GM12864 (cell line): ENCODE data around the gene KIF21B.

Source experiments
- DNase-seq: peaks from one replicate; pipeline ENCODE4 v3.0.0-alpha.2; 2011; ENCODE audit warnings: low read depth
- H3K4me3 ChIP-seq: 2 replicates; pipeline ENCODE4 v1.5.1; 2011; ENCODE audit warnings: mild to moderate bottlenecking, low read depth, low read length, control low read depth
- TF ChIP-seq, protein P1 (sequence below): IDR thresholded peaks from 2 replicates; pipeline ENCODE4 v1.5.1; 2011; ENCODE audit warnings: low read depth, mild to moderate bottlenecking, moderate library complexity, low read length, control low read depth, inconsistent platforms; ENCODE audit errors: missing control alignments

KIF21B gene

GRCh38 chr1:201065686-201066085, 42.2 kb upstream of the KIF21B start:
- H3K4me3 ChIP-seq: no peak overlapping the region
- no peak for DNase-seq
- TF ChIP-seq, protein P1, sequence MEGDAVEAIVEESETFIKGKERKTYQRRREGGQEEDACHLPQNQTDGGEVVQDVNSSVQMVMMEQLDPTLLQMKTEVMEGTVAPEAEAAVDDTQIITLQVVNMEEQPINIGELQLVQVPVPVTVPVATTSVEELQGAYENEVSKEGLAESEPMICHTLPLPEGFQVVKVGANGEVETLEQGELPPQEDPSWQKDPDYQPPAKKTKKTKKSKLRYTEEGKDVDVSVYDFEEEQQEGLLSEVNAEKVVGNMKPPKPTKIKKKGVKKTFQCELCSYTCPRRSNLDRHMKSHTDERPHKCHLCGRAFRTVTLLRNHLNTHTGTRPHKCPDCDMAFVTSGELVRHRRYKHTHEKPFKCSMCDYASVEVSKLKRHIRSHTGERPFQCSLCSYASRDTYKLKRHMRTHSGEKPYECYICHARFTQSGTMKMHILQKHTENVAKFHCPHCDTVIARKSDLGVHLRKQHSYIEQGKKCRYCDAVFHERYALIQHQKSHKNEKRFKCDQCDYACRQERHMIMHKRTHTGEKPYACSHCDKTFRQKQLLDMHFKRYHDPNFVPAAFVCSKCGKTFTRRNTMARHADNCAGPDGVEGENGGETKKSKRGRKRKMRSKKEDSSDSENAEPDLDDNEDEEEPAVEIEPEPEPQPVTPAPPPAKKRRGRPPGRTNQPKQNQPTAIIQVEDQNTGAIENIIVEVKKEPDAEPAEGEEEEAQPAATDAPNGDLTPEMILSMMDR: no peak

DNA sequence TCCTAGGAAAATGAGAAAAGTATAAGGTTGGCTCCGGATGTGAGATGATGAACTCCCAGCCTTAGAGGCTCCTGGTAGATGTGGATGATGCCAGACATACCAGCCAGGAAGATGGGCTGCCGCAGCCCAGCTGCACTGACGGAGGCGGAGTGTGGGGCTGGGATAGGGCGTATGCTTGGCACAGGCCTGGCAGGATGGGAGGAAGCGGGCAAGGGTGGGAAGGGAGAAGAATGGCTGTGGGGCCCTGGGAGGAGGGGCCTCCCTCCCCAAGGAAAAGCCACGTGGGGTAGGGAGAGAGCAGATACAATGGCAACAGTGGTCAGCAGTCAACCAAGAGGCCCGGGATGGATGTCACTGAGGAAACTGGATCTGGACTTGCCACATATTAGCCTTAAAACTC, 41.3 kb upstream of the KIF21B start:
- no peak for DNase-seq
- TF ChIP-seq, protein P1: no peak
- no peak overlapping the region for H3K4me3 ChIP-seq

- DNase-seq: no peak
- no peak overlapping the region for H3K4me3 ChIP-seq
- TF ChIP-seq, protein P1: no peak
These were observed 39.6 kb upstream of the KIF21B start for GRCh38 chr1:201063145-201063544.

GRCh38 chr1:201062511-201063091, 39.1 kb upstream of the KIF21B start:
- no peak overlapping the region for H3K4me3 ChIP-seq
- no peak for DNase-seq
- TF ChIP-seq, protein P1: no peak

DNA sequence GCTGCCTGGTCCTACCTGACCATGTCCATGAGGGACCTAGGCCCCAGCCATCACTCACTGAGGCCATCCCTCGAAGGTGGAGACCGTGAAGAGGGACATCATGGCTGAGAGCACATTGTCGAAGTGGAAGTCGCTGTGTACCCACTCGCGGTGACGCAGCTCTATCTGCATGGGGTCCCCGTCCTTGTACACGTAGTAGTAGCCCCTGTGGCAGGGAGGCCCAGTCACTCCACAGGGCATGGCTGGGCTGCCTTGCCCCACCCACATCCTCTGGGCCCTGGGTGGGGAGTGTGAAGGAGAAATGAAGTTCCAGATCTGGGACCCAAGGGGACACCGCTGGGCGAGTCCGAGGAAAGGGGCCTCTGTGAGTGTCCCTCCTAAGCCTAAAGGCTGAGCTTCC, 38.4 kb upstream of the KIF21B start:
- no peak for DNase-seq
- H3K4me3 ChIP-seq: no peak overlapping the region
- TF ChIP-seq, protein P1: no peak

DNA sequence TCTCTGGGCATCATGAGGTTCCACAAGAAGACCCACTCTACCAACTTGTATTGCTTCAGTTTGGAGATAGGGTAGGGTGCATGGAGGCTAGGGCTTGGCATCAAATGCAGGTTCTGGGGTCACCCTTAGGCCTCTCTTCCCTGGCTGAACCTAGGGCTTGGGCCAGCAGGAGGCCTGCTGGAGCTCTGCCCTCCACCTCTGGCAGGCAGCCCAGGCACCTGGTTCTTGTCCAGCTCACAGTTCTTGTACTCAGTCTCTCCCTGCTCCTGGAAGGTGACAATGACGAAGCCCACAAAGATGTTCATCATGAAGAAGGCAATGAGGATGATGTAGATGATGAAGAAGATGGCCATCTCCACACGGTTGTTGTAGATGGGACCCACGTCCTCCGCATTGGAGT, 37.5 kb upstream of the KIF21B start:
- H3K4me3 ChIP-seq: no peak overlapping the region
- no peak for DNase-seq
- TF ChIP-seq, protein P1: no peak

- TF ChIP-seq, protein P1: no peak
- H3K4me3 ChIP-seq: no peak overlapping the region
- DNase-seq: no peak
These were observed 37.1 kb upstream of the KIF21B start for GRCh38 chr1:201060586-201060985.
